ENCODE data around the gene TLX1. TPM values are rescaled to one million over a fixed set of nuclear protein-coding genes. Genes with fewer than 3 reads are reported as not detected.
"Not testable (repeated sequence)": the region's sequence is repeated elsewhere in the genome, so short reads cannot be mapped to it uniquely, and the experiment has no call there.

Gene TLX1
- total RNA-seq, 1 donor from 2014 or later, result not detected

DNA sequence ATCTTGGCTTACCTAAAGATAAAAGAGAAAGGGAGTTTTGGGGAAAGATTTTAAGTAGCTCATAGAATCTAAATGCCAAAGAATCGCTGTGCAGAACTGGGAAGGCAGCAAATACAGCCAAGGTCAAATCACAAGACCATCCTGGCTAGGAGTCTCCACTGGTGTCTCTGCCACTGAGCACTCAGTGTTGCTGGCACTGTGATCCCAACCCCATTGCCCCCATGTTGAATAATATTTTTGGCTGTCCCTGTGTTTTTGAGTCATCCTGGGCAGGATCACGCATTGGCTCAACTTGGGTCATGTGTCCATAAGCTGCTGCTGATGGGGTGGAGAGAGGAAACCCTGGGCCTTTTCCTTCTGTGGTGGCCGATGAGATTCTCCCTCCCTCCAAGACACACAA lies 21.2 kb downstream of the TLX1 start:
- Histone ChIP-seq H3K27me3 (peaks cover 62% of the 10 kb centered on the region), H3K9me3 (no peaks in the 10 kb centered on the region), H3K36me3 (no peaks in the 10 kb centered on the region), H3K27ac (no peak overlapping the region), H3K4me3 (no peak overlapping the region), H3K4me1 (no peaks in the 10 kb centered on the region)
- DNase-seq, result no peak
- intact Hi-C loops (cut with DNase I), result no loop called here
- ATAC-seq, result no peak
- TF ChIP-seq, protein P1, sequence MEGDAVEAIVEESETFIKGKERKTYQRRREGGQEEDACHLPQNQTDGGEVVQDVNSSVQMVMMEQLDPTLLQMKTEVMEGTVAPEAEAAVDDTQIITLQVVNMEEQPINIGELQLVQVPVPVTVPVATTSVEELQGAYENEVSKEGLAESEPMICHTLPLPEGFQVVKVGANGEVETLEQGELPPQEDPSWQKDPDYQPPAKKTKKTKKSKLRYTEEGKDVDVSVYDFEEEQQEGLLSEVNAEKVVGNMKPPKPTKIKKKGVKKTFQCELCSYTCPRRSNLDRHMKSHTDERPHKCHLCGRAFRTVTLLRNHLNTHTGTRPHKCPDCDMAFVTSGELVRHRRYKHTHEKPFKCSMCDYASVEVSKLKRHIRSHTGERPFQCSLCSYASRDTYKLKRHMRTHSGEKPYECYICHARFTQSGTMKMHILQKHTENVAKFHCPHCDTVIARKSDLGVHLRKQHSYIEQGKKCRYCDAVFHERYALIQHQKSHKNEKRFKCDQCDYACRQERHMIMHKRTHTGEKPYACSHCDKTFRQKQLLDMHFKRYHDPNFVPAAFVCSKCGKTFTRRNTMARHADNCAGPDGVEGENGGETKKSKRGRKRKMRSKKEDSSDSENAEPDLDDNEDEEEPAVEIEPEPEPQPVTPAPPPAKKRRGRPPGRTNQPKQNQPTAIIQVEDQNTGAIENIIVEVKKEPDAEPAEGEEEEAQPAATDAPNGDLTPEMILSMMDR (IDR thresholded peaks at IDR 0.05), result no peak

DNA sequence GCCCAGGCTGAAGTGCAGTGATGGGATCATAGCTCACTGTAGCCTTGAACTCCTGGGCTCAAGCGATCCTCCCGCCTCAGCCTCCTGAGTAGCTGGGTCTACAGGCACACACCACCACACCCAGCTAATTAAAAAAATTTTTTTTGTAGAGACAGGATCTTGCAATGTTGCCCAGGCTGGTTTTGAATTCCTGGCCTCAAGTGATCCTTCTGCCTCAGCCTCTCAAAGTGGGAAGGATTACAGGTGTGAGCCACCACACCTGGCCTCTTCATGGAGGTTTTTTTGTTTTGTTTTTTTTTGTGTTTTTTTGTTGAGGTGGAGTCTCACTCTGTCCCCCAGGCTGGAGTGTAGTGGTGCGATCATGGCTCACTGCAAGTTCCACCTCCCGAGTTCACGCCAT lies 23.4 kb downstream of the TLX1 start:
- peaks cover 58% of the 10 kb centered on the region for H3K27me3 ChIP-seq
- H3K27ac ChIP-seq; ATAC-seq; H3K36me3 ChIP-seq; H3K4me3 ChIP-seq; H3K4me1 ChIP-seq; intact Hi-C loops (cut with DNase I); H3K9me3 ChIP-seq; DNase-seq: not testable (repeated sequence)

DNA sequence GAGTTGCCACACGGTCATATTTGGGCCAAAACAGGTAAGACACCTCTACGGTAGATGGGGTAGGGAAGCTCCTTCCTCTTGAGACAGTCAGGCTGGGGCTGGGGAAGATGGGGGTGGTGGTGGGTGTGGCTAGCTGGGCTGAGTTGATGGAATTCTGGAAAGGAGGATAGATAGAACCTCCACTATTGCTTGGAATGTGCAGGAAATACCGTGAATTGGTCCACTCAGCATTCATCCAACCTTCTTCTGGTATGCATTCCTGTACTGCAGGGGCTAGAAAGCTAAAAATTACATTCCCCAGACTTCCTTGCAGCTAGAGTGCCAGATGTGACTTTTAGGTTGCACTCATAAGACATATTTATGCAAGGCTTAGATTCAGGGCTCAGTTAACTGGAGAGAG lies 24.8 kb downstream of the TLX1 start:
- ATAC-seq (no peak), DNase-seq (no peak)
- Histone ChIP-seq H3K36me3 (no peaks in the 10 kb centered on the region), H3K27ac (no peak overlapping the region), H3K27me3 (peaks cover 60% of the 10 kb centered on the region), H3K9me3 (no peaks in the 10 kb centered on the region), H3K4me1 (no peaks in the 10 kb centered on the region), H3K4me3 (no peak overlapping the region)
- TF ChIP-seq, protein P1 (IDR thresholded peaks at IDR 0.05), result no peak
- intact Hi-C loops (cut with DNase I), result no loop called here

- ATAC-seq, result no peak
- TF ChIP-seq, protein P1 (IDR thresholded peaks at IDR 0.05), result no peak
- no peaks in the 10 kb centered on the region for H3K9me3 ChIP-seq
- no peak overlapping the region for H3K4me3 ChIP-seq
- H3K36me3 ChIP-seq, result no peaks in the 10 kb centered on the region
- H3K27me3 ChIP-seq, result peaks cover 69% of the 10 kb centered on the region
- H3K27ac ChIP-seq, result no peak overlapping the region
- no peaks in the 10 kb centered on the region for H3K4me1 ChIP-seq
- intact Hi-C loops (cut with DNase I), result no loop called here
- no peak for DNase-seq
Observed at GRCh38 chr10:101157756-101158458, 26.8 kb downstream of the TLX1 start.

DNA sequence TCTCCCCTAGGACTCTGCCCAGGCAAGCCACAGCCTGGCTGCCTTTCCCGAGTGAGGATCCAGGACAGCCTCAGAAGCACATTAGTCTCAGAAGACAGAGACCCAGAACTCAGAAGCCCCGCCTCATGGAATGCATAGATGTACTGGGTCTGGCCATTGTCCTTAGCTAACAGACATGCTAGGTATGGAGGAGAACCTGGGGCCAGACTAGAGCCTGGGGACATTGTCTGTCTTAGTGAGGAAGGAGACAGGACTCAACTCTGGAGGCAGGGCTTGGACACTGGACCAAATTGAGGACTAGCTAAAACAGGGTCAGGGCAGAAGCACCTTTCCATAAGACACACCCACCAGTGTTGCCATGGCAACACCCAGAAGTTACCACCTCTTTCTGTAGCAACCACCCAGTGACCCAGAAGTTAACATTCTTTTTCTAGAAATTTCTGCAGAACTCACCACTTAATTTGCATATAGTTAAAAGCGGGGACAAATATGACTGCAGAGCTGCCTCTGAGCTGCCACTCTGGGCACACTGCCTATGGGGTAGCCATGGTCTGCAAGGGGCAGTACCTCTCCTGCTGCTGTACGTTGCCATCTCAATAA lies 27.5 kb downstream of the TLX1 start:
- no peaks in the 10 kb centered on the region for H3K36me3 ChIP-seq
- no peak overlapping the region for H3K4me3 ChIP-seq
- DNase-seq (no peak), ATAC-seq (no peak)
- H3K27me3 ChIP-seq, result peaks cover 71% of the 10 kb centered on the region
- H3K4me1 ChIP-seq, result no peaks in the 10 kb centered on the region
- TF ChIP-seq, protein P1 (IDR thresholded peaks at IDR 0.05), result no peak
- H3K27ac ChIP-seq, result no peak overlapping the region
- intact Hi-C loops (cut with DNase I), result no loop called here
- H3K9me3 ChIP-seq, result no peaks in the 10 kb centered on the region

GRCh38 chr10:101161494-101162299 lies 30.6 kb downstream of the TLX1 start:
- DNase-seq (peak; percentile 74), ATAC-seq (peak; percentile 96)
- TF ChIP-seq, protein P1 (IDR thresholded peaks at IDR 0.05), result peak; percentile 99
- Histone ChIP-seq H3K9me3 (no peaks in the 10 kb centered on the region), H3K36me3 (no peaks in the 10 kb centered on the region), H3K4me1 (no peaks in the 10 kb centered on the region), H3K4me3 (peak overlapping the region; percentile 28), H3K27me3 (peaks cover 78% of the 10 kb centered on the region), H3K27ac (no peak overlapping the region)
- intact Hi-C loops (cut with DNase I), result no loop called here

Data from upper lobe of right lung (tissue), 1 donor.